SH-SY5Y (cell line): ENCODE measurements around the gene AK5.

Experiments
- GATA2 ChIP-seq: IDR thresholded peaks from 2 replicates; pipeline ENCODE4 v1.6.1; 2011; ENCODE audit warnings: mild to moderate bottlenecking, low read depth, low read length
- GATA3 ChIP-seq: IDR thresholded peaks from 2 replicates; pipeline ENCODE4 v1.6.1; 2011; ENCODE audit warnings: low read depth, mild to moderate bottlenecking, low read length, moderate library complexity

DNA sequence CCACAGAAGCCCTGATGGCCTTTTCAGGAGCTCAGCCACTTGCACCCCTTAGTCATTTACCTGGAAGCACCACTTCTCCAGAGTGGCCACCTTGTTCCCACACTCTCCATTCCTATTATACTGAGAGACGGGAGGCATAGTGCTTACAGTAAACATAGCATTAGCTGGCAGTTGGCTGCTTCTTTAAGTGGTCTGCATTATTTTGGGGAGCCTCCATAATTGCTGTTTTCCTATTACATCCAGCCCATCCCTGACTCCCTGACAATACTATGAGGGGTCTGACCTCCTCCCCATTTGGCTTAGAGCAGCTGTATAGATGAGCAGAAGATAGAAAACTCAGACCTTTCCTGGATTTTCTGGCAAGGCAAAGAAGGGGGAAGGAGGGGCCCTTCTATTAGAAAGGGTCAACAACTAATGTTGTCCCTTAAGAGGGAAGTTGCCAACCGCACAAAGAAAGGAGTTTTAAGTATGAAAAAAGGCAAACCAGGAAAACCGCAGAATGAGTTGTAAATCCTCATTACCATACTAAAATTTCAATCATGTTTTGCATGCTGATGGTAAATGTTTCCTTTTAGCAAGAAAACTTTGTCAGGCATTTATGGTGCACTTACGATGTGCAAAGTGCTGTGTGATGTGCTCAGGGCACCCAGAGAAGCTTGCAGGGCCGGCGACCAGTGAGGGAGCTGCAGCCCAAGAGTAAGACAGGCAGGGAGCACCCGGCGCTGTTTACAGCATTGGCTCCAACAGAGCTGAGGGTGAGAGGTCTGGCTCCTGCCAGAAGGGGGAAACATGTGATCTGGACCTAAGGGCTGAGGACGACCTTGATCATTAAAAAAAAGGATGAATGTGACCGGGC, 233.3 kb downstream of the AK5 start:
- TF ChIP-seq GATA2 (no peak), GATA3 (no peak)
